ENCODE measurements around the gene ITGBL1.
"Not testable (repeated sequence)": the region's sequence is repeated elsewhere in the genome, so short reads cannot be mapped to it uniquely, and the experiment has no call there.

The ITGBL1 gene

DNA sequence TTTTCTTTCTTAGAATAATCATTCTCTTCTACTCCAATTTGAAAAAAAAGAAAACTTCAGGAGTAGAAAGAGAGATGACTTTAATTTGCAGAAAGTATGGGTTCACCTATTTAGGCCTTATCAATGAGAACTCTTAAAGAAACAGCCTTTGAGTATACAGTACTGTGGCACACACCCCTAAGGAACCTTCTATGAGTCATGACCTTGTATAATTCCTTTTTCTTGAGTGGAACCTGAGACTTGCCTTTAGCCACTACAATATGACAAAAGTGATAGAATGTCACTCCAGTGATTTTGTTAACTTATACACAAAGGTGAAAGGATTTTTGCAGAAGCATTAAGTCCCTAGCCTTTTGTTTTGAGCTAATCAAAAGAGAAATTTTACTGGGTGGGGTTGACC is 58.7 kb downstream of the ITGBL1 start:
- no peak for DNase-seq (ENCODE audit: low read depth in 3 of 3, low spot score in 1 of 3)

DNA sequence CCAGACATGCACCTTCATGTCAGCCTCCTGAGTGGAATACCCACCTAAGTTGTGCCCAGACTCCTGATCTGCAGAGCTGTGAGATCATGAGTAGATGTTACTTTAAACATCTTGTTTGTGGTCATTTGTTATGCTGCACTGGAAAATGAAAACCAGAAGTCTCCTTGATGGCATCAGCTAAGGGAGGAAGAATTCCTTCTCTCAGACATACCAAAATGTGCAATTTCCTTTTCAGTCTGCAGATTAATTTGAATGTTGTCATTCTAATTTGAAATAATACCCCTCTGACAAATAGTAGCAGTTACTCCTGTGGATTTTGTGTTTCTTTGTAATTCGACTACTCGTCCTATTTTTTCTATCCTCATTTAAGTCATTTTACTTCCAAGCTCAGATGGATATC is 59.3 kb downstream of the ITGBL1 start:
- no peak for DNase-seq (ENCODE audit: low read depth in 3 of 3, low spot score in 1 of 3)

DNA sequence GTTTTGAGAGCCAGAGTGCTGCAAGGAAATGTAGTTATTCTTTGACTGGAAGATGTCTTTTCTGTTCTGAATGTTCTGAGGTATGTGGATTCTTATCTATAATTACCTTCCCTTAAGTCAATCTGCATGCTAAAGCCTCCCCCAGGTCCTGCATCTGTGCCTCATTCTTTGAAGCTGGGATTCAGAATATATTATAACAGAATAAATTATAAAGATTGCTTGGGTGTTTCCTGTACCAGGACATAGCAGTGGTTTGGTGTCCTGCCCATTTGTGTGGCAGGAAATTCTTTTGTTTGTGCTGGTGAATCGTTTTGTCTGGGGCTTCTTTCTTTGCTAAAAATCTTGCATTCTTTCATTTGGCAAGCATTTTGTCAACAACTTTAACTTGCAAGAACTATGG is 60.2 kb downstream of the ITGBL1 start:
- DNase-seq (ENCODE audit: low read depth in 3 of 3, low spot score in 1 of 3) = no peak

DNA sequence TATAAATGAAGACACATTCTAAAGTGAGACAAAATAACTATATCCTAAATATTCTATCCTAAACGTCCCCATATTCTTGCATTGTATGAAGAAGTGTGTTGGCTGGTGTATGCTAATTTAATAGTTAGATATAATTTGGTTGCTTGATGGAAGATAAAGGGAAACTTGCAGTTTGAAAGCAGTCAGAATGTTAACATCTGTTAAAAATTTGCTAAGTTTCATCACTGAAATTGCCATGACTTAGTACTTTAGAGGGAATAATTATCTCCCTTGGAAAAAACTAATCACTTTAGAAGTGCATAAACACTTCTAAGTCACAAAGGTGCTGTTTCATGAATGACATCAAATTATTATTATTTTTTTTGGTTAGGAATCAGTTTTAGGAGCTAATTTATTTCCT is 61.6 kb downstream of the ITGBL1 start:
- no peak for DNase-seq (ENCODE audit: low read depth in 3 of 3, low spot score in 1 of 3)

DNA sequence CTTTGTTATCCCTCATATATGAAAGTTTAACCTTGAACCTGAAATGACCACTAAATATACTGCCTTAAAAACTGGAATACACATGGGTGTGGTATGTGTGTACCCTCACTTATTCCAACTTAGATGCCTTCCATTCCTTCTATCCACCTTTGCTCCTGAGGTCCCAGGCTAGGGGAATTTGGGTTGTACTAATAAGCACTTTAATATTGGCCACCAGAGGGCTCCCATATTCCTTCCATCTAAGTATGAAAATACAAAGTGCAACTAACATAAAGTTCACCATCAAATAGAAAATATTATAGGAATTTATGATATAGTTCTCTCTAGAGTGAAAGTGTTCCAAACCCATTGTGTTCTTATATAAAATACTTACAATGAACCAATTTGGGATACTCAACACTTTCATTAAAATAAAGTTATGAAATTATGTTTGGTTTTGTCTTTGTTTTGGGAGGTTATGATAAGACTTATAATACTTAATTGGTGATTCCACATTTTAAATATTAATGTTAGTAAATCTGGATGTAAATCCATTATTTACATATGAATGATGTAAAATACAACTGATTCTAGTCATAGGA is 62.3 kb downstream of the ITGBL1 start:
- no peak for DNase-seq (ENCODE audit: low read depth in 3 of 3, low spot score in 1 of 3)

DNA sequence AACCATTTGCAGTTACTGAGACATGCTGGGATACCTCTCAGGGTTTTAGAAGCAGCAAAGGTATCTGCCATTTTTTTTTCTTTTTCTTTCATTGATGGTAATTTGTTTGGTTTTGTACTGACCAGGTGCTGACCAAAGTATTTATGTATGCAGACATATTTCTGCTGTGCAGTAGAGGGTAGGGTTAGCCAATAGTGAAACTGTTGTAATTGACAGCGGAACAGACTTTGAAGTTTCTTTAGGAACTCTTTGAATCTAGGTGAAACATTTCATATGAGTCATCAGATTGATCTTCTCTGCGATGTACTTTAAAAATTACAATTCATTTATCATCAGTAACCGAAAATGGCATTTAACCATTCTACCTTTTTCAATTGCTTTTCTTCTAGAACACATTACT is 63.0 kb downstream of the ITGBL1 start:
- no peak for DNase-seq (ENCODE audit: low read depth in 3 of 3, low spot score in 1 of 3)

DNA sequence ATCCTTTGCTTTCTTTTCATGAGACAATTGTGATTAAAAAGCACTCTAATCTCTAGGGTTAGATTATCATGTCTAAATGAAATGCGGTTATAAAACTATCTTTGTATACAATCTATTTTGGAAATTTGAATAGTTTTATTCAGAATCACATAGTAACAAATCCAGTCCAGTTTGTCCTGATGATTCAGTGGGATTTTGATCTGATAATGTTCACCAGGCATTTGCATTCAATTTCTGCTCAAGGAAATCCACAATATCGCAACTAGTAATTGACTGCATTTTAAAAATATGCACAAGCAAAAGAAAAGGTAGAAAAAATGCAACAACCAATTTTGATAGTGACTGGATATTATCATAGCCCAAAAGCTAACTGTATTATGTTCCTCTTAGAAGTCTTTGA is 63.8 kb downstream of the ITGBL1 start:
- DNase-seq (ENCODE audit: low read depth in 3 of 3, low spot score in 1 of 3) = no peak

DNA sequence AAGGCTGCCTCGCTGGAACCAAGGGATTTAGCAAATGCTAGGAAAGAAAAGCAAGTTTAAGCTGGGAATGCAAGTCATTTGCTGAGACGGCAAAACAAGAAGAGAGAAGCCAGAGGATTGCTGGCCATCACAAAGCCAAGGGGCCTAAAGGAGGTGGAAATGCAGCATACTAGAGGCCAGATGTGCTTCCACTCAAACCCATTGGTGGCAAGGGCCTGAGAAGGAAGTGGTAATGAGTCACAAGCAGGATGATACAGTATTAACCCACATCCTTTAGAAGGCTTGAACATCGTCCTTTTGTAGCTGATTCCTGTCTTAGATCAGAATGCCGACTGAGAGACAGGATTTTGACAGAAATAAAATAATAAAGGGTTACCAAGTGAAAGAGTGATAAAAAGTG is 68.2 kb downstream of the ITGBL1 start:
- DNase-seq (ENCODE audit: low read depth in 3 of 3, low spot score in 1 of 3) = no peak

DNA sequence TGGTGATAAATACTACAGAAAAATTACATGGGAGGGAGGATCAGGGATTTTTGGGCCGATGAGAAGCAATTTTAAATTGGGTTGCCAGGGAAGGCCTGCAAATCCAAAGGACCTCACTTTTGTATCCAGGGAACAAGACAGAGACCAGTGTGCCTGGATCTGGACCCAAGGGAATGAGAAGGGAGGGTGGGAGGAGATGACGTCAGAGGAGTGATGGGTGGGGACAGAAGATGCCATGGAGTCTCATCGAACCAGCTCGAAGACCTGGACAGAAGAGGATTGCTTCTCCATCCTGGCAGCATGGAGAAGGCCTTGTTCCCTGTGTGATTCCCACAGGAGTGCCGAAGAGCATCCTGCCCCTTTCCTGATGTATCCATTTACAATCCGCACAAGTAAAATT is 68.9 kb downstream of the ITGBL1 start:
- DNase-seq (ENCODE audit: low read depth in 3 of 3, low spot score in 1 of 3) = no peak

DNA sequence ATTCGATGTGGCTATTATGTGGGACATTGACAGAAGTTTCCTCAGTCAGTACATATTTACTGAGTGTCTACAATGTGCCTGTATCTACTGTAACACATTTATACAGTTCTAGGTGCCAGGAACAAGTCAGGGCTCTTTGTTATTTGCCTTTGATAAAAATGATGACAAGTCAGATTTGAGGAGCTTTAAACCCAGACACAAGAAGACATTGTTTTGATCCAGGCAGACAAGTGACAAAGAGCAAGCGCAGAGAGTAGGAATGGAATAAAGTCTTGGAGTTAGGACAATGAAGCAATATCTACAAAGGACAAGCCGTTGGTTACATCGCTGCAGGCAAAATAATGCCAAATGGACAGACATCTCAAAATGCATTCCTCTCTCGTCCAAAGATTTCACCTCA is 70.1 kb downstream of the ITGBL1 start:
- no peak for DNase-seq (ENCODE audit: low read depth in 3 of 3, low spot score in 1 of 3)

DNA sequence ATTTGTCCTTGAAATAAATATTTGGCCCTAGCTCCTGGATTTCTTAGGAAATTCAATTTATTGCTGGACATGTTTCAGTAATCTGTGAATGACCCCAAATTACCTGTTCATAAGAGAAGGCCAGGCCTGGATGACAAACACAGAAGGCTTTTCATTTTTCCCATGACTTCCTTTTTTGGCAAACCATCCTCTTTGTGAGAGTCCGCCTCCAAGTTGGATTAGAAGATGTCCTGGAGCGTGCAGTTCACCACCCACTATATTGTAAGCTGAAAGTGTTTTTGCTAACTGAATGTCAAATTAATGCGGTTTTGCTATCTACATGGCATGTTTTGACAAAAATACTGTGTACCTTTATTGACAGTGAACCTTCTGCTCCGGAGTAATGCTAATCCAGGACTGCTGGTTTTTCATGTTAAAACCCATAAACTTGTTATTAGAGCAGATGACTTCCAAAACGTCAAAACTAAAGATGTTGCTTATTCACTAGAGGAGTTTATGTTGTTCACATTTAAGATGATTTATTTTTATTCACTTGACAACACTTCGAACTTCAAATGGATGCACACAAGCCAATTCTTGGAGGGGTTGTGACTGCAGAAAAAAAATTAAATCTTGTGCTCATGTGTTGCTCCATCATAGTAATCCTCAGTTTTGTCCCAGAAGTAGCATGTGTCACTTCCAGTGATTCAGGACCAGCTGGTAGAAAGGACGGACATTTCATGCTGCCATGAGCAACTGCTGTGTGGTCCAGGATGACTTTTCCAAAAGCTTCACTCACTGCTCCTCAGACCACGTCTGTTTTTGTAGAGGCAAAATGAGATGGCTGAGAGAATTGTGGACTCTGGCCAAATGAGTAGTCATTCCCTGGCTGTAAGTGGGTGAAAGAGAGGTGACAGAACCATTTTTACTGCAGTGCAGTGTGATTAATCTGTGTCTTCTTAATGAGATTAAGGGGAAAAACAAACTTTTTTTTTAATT is 71.0 kb downstream of the ITGBL1 start:
- DNase-seq (ENCODE audit: low read depth in 3 of 3, low spot score in 1 of 3) = no peak

DNA sequence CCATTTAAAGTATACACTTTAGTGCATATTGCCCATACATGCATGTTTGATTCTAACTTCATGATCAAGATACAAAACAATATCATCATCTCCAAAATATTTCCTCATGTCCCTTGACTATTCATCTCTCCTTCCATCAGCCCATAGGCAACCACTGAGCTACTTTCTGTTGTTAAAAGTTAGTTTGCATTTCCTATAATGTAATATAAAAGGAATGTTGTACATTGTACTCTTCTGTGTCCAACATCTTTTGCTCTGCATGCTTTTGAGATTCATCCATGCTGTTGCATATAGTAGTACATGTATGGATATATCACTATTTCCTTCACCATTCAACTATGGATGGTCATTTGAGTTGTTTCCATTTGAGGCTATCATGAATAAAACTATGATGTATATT is 74.7 kb downstream of the ITGBL1 start:
- DNase-seq (ENCODE audit: low read depth in 3 of 3, low spot score in 1 of 3) = no peak

DNA sequence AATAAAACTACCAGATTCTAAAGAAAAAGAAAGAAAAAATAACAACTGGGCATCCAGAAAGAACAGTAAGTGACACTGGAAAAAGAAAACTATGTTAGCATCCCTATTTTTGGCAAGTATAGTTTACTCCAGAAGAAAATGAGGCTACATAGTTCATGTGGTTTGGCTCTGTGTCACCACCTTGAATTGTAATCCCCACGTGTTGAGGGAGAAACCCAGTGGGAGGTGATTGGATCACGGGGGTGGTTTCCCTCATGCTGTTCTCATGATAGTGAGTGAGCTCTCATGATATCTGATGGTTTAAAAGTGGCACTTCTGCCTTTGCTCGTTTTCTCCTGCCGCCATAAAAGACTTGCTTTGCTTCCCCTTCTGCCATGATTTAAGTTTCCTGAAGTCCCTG is 76.9 kb downstream of the ITGBL1 start:
- DNase-seq (ENCODE audit: low read depth in 3 of 3, low spot score in 1 of 3) = no peak

DNA sequence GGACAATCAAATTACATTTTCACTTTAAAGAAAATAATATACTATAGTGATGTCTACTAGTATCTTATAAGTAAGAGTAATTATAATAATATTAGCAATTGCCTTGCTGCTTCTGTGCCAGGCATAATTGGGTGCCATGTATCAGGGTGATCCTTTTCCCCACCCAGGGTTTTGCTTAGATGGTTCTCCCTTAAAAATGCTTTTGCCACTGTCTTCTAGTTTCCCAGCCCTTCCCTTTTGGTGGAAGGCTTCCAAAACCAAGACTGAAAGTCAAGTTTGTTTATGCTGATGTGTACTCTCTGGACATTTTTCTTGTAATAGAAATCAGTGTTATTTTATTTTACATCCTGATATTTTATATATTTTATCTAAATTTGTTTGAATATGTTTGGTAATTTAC is 77.8 kb downstream of the ITGBL1 start:
- DNase-seq (ENCODE audit: low read depth in 3 of 3, low spot score in 1 of 3) = no peak

DNA sequence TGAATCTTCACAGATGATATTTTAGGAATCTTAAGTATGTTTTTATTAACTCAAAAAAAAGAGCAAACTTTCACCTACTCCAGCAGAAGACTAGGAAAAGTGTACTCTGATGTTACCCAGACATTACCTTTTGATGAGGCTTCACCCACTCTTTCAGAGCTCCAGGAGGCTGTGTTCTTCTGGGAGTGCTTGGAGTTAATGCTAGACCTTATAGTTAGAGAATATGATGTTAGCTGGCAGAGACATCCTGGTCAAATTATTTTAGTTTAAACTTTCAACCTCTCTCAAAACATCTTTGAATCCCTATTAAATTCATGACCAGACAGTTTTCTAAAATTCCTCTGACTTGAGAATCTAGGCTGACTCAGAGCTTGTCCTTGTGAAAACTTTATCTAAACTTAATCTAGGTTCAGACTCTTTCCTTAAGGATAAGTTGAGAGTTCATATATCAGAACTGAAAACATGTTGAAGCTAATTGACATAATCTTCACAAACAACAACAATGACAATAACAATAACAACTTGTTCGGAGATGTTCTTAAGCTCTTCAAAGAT is 82.8 kb downstream of the ITGBL1 start:
- DNase-seq (ENCODE audit: low read depth in 3 of 3, low spot score in 1 of 3) = no peak

DNA sequence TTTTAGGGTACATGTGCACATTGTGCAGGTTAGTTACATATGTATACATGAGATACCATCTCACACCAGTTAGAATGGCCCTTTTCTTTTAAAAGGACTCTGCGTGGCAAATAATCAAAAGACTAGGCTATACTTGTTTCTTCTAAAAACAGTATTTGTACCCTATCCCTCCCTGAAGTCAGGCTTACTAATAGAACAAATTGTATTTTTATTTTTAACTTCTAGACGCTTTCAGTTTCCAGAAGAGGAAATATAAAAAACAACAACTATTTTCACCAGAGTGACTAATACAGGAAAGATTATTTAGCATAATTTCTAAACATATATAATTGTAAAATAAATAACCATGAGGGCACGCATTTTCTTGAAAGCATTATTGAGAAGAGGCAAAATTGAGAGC is 83.6 kb downstream of the ITGBL1 start:
- DNase-seq (ENCODE audit: low read depth in 3 of 3, low spot score in 1 of 3) = no peak

DNA sequence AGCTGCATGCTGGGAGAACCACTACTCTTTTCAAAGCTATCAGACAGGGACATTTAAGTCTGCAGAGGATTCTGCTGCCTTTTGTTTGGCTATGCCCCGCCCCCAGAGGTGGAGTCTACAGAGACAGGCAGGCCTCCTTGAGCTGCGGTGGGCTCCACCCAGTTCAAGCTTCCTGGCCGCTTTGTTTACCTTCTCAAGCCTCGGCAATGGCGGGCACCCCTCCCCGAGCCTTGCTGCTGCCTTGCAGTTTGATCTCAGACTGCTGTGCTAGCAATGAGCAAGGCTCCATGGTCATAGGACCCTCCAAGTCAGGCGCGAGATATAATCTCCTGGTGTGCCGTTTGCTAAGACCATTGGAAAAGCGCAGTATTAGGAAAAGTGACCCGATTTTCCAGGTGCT is 92.1 kb downstream of the ITGBL1 start:
- not testable (repeated sequence) for DNase-seq (ENCODE audit: low read depth in 3 of 3, low spot score in 1 of 3)

DNA sequence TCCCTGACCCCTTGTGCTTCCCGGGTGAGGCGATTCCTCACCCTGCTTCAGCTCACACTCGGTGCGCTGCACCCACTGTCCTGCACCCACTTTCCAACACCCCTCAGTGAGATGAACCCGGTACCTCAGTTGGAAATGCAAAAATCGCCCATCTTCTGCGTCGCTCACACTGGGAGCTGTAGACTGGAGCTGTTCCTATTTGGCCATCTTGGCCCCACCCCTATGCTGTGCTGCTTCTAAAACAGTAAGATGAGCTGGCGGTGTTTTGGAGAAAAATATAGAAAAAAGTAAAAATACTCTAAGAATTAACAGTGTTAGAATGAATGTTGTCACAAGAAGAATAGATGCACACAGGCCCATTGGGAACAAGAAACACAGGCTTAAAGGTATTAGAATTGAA is 92.5 kb downstream of the ITGBL1 start:
- no peak for DNase-seq (ENCODE audit: low read depth in 3 of 3, low spot score in 1 of 3)

DNA sequence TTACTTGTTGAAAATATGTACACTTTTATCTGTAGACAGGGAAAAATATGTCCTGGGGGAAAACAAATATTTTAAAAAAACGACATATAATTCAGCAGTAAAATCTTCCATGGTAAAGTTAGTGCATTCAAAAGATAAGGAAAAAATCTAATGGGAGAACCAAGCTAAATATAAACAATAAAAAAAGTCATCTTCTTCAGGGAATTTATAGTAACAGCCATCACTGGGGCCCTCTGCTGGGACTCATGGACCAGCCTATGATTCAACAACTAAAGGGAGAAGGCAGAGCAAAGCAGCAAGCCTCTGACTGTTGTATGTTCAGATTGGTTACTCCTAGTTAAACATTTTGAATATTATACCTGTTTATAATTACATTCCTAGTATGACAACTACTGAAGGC is 93.0 kb downstream of the ITGBL1 start:
- no peak for DNase-seq (ENCODE audit: low read depth in 3 of 3, low spot score in 1 of 3)

DNA sequence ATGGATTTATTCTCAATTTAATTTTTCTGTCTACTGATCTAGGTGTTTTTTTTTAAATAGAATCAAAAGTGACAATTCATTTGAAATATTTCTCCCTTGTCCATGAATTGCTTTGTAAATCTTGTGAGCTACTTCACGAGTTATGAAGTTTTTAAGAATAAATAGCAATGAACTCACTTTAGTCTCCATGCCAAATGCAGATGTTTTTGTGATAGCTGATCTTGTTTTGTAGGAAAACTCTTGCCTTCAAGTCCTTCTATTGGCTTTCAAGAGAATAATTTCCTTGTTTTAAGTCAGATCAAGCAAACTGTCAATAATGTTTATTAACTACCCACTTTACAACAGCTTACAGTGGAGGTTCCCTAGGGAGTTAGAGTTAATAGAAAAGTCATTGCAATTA is 99.8 kb downstream of the ITGBL1 start:
- DNase-seq (ENCODE audit: low read depth in 3 of 3, low spot score in 1 of 3) = no peak

DNA sequence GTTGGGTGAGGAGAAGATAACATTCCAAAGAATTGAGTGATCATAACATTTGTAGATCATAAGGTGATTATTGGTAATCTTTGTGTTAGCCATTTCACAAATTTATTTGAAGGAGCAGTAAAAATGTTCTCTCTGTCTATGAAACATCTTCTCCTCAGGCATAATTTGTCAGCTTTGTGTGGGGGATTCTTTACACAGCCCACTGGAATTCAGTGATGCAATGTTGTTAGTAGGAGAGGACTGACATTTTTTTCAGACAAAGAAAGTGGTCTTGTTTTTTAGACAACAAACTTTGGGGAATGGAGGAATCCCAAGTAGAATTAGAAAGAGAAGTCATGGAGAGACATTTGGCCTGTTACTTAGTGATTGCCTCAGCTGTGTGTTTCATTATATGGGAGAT is 100.3 kb downstream of the ITGBL1 start:
- DNase-seq (ENCODE audit: low read depth in 3 of 3, low spot score in 1 of 3) = no peak

DNA sequence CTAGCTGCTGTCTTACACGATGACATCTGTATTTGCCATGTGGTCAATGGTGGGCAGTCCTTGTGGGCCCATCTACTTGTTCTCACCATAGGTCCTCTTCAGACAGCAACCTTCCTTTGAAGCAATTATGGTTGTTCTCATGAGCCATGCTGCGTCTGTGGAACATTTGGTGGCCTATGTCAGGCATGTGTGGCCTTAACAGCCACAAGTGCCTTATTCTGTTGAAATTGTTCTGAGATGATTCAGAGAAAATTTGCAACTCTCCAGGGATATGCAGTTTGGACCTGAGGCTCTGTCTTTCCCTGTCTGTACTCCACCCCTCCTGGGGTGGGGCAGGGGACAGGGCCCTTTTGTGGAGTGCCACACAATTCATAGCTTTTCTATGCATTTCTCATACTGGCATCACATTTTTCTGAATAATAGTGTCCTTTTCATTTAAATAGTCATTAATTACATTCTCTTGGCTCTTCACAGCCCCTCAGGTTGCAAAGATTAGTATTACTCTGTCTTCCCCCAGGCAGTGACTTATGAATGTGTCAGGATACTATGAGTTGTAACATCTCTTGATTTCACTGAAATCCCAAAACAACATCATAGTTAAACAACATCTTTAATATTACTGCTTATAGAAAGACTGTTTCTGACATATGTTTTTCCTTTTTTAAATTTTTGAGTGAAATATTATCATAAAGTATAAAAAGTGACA is 102.1 kb downstream of the ITGBL1 start:
- no peak for DNase-seq (ENCODE audit: low read depth in 3 of 3, low spot score in 1 of 3)
